Panc1 (cell line): Measurements from ENCODE around the gene RNASEH1. TPM values are rescaled to one million over a fixed set of nuclear protein-coding genes. Genes with fewer than 3 reads are reported as not detected.

Source experiments
- ATAC-seq: fragments of 200-7000 bp; cut with Tn5 transposase; 2 replicates; pipeline ENCODE4 v1.9.1; 2020; ENCODE audit warnings: mild to moderate bottlenecking, moderate library complexity
- BruUV-seq: library from RNA; stranded (reverse); fragments of 400-500 nt; replicated peaks from 2 replicates; lab custom pipeline; 2021; lab: Mats Ljungman, UMichigan
- CTCF ChIA-PET: fragments of 300-600 bp; sonication (Branson Sonifier 250); formaldehyde crosslinking; loops from one replicate; lab custom pipeline; 2022; ENCODE audit warnings: antibody characterized with exemption; lab: Charles Lee
- POLR2A ChIA-PET: fragments of 300-600 bp; sonication (Branson Sonifier 250); formaldehyde crosslinking; loops from one replicate; lab custom pipeline; 2022; ENCODE audit warnings: antibody characterized with exemption; lab: Charles Lee
- DNase-seq: peaks from one replicate; pipeline ENCODE4 v3.0.0-alpha.2; 2010; ENCODE audit warnings: low read depth, low spot score
- H3K27ac ChIP-seq: 2 replicates; pipeline ENCODE4 v1.5.1; 2011; ENCODE audit warnings: mild to moderate bottlenecking, low read length, inconsistent platforms
- H3K27me3 ChIP-seq: fragments of 200-500 bp; sonication (Bioruptor generic); 2 replicates; pipeline ENCODE4 v1.6.0; 2014; ENCODE audit warnings: low read length, inconsistent platforms; ENCODE audit not compliant: control insufficient read depth, insufficient read depth
- H3K36me3 ChIP-seq: fragments of 200-500 bp; sonication (Bioruptor generic); 2 replicates; pipeline ENCODE4 v1.5.1; 2014; ENCODE audit warnings: inconsistent platforms, mild to moderate bottlenecking, low read length, moderate library complexity; ENCODE audit not compliant: control insufficient read depth, insufficient read depth
- H3K4me1 ChIP-seq: 2 replicates; pipeline ENCODE4 v1.5.1; 2011; ENCODE audit warnings: inconsistent platforms, mild to moderate bottlenecking, low read length, moderate library complexity; ENCODE audit not compliant: control insufficient read depth, insufficient read depth
- H3K4me3 ChIP-seq, 2 experiments: 2 replicates each; pipeline ENCODE4 v1.5.1; 2011 to 2012; ENCODE audit warnings: low read depth in 2 of 2, low read length in 2 of 2, mild to moderate bottlenecking in 2 of 2, inconsistent platforms in 1 of 2, moderate library complexity in 1 of 2
- H3K9me3 ChIP-seq: fragments of 200-500 bp; sonication (Bioruptor generic); 2 replicates; pipeline ENCODE4 v1.5.1; 2014; ENCODE audit warnings: low read depth, mild to moderate bottlenecking, inconsistent platforms, low read length, moderate library complexity; ENCODE audit not compliant: control insufficient read depth, insufficient read depth
- CTCF ChIP-seq: fragments of 450-650 bp; IDR thresholded peaks from 2 replicates; pipeline ENCODE4 v1.5.1; 2017; ENCODE audit warnings: mild to moderate bottlenecking
- POLR2AphosphoS5 ChIP-seq: IDR thresholded peaks from 2 replicates; pipeline ENCODE4 v1.6.1; 2012; ENCODE audit warnings: mild to moderate bottlenecking, low read depth, low read length, moderate library complexity
- SIN3A ChIP-seq: IDR thresholded peaks from 2 replicates; pipeline ENCODE4 v1.6.1; 2012; ENCODE audit warnings: low read depth, mild to moderate bottlenecking, low read length, moderate library complexity, borderline replicate concordance; ENCODE audit not compliant: insufficient read depth
- TCF7L2 ChIP-seq: IDR thresholded peaks from 2 replicates; pipeline ENCODE4 v1.6.1; 2011; ENCODE audit warnings: mild to moderate bottlenecking, low read depth, low read length, inconsistent platforms
- in situ Hi-C: cut with HindIII; loops from 2 replicates; pipeline ENCODE4 v1.10.0; 2016; ENCODE audit warnings: low sequenced_read_pairs, low pct_unique_long_range_greater_than_20kb
- intact Hi-C: fragments of 100-400 bp; cut with micrococcal nuclease; formaldehyde crosslinking; loops from one replicate; pipeline ENCODE4 v1.10.0; 2022; ENCODE audit not compliant: unreplicated experiment
- total RNA-seq: library from RNA; stranded (reverse); gene quantifications from one replicate; pipeline ENCODE4 v1.2.1, GENCODE V29; 2021; ENCODE audit not compliant: unreplicated experiment
- TF ChIP-seq, protein P1 (sequence below), 2 experiments: IDR thresholded peaks; 2 replicates each; pipeline ENCODE4 v1.6.1; 2011 to 2012; ENCODE audit warnings: low read depth in 2 of 2, control low read depth in 1 of 2, low read length in 1 of 2, mild to moderate bottlenecking in 1 of 2, moderate library complexity in 1 of 2; ENCODE audit not compliant: insufficient read depth in 1 of 2

Gene RNASEH1
- total RNA-seq, 1 experiment from 2014 or later: 43.7 TPM

GRCh38 chr2:3604207-3604877, 46.2 kb upstream of the RNASEH1 start:
- peak overlapping the region; percentile 54; the same call in 1 of the 2 replicates for H3K27ac ChIP-seq

DNA sequence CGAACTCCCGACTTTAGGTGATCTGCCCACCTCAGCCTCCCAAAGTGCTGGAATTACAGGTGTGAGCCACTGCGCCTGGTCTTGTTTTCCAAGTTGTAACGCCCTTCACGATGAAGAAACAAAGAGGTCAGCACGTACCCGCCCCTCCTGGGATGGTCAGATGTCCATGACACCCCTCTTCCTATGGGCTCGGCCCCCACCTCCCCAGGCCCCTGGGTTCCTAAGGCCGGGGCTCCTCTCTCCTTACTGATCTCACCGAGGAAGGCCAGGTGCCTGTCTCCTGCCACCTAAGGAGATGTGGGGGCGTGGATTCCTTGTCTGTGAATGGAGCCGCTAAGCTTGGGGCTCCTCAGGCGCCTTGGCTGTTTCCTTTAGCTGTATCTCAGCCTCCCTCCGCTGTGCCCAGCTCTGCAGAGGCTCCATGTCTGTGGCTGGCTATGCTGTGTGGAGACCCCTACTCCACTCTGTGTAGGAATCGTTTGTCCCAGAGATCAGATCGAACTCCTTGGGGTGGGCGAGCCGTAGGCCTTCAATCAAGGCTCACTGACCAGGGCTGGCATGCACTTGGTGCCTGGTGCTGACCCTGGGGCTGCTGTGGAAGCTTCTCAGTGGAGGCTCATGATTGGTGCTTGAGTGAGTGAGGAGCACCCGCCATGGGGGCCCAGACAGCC, 45.5 kb upstream of the RNASEH1 start:
- no peaks in the 10 kb centered on the region for H3K9me3 ChIP-seq
- H3K27me3 ChIP-seq: no peaks in the 10 kb centered on the region
- no peaks in the 10 kb centered on the region for H3K36me3 ChIP-seq
- no peak for TF ChIP-seq TCF7L2
- no peak for TF ChIP-seq POLR2AphosphoS5
- TF ChIP-seq CTCF: no peak
- TF ChIP-seq, protein P1, sequence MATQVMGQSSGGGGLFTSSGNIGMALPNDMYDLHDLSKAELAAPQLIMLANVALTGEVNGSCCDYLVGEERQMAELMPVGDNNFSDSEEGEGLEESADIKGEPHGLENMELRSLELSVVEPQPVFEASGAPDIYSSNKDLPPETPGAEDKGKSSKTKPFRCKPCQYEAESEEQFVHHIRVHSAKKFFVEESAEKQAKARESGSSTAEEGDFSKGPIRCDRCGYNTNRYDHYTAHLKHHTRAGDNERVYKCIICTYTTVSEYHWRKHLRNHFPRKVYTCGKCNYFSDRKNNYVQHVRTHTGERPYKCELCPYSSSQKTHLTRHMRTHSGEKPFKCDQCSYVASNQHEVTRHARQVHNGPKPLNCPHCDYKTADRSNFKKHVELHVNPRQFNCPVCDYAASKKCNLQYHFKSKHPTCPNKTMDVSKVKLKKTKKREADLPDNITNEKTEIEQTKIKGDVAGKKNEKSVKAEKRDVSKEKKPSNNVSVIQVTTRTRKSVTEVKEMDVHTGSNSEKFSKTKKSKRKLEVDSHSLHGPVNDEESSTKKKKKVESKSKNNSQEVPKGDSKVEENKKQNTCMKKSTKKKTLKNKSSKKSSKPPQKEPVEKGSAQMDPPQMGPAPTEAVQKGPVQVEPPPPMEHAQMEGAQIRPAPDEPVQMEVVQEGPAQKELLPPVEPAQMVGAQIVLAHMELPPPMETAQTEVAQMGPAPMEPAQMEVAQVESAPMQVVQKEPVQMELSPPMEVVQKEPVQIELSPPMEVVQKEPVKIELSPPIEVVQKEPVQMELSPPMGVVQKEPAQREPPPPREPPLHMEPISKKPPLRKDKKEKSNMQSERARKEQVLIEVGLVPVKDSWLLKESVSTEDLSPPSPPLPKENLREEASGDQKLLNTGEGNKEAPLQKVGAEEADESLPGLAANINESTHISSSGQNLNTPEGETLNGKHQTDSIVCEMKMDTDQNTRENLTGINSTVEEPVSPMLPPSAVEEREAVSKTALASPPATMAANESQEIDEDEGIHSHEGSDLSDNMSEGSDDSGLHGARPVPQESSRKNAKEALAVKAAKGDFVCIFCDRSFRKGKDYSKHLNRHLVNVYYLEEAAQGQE (IDR thresholded peaks at IDR 0.05; ENCODE audit: insufficient read depth in 1 of 2, low read depth in 2 of 2, low read length in 1 of 2): no peak
- TF ChIP-seq SIN3A: no peak
- H3K27ac ChIP-seq: no peak overlapping the region; the same call in 1 of the 2 replicates
- H3K4me1 ChIP-seq: peaks cover 8% of the 10 kb centered on the region; the same call in 1 of the 2 replicates
- in situ Hi-C loops (no loop called here), intact Hi-C loops (no loop called here)
- DNase-seq: no peak
- ChIA-PET CTCF (no interaction called here), POLR2A (interaction anchor here (0.6 kb wide), 1 partner anchor 84 kb away, joined by 4 read pairs; no protein-coding TSS in a partner anchor)
- ATAC-seq: 0 out of 2 replicates have a peak, but pooled peaks have one; percentile 13
- no TSS peak for BruUV-seq
- no peak overlapping the region for H3K4me3 ChIP-seq

More at GRCh38 chr2:3604207-3604877, 46.2 kb upstream of the RNASEH1 start:
- CTCF ChIA-PET: no interaction called here
- Histone ChIP-seq H3K4me3 (no peak overlapping the region), H3K9me3 (no peaks in the 10 kb centered on the region), H3K36me3 (no peaks in the 10 kb centered on the region), H3K27me3 (no peaks in the 10 kb centered on the region), H3K4me1 (peaks cover 8% of the 10 kb centered on the region; the same call in 1 of the 2 replicates)
- ATAC-seq: 0 out of 2 replicates have a peak, but pooled peaks have one; percentile 12
- in situ Hi-C loops (no loop called here), intact Hi-C loops (no loop called here)
- POLR2A ChIA-PET: interaction anchor here (0.6 to 0.7 kb wide), 2 partner anchors 84 to 151 kb away, joined by 3 to 4 read pairs; no protein-coding TSS in a partner anchor
- no TSS peak for BruUV-seq
- DNase-seq: no peak
- TF ChIP-seq TCF7L2: no peak
- no peak for TF ChIP-seq SIN3A
- no peak for TF ChIP-seq CTCF
- no peak for TF ChIP-seq POLR2AphosphoS5
- TF ChIP-seq, protein P1 (IDR thresholded peaks at IDR 0.05; ENCODE audit: insufficient read depth in 1 of 2, low read depth in 2 of 2, low read length in 1 of 2): no peak
